A673 (cell line): Measurements from ENCODE around the gene ENTPD2.

Experiments
- EZH2 ChIP-seq: fragments of 200-600 bp; sonication (generic); IDR thresholded peaks from 2 replicates; pipeline ENCODE4 v1.6.1; 2017; ENCODE audit warnings: borderline replicate concordance, low read depth, mild to moderate bottlenecking, mixed read lengths, antibody characterized with exemption, low read length; ENCODE audit not compliant: poor library complexity, severe bottlenecking
- TF ChIP-seq, protein P1 (sequence below): fragments of 300-800, 200-600 bp; sonication (generic); conservative IDR thresholded peaks from 2 replicates; pipeline ENCODE4 v1.5.1; 2017; ENCODE audit warnings: low read depth, mild to moderate bottlenecking, antibody characterized with exemption, low read length, moderate library complexity, mixed read lengths

DNA sequence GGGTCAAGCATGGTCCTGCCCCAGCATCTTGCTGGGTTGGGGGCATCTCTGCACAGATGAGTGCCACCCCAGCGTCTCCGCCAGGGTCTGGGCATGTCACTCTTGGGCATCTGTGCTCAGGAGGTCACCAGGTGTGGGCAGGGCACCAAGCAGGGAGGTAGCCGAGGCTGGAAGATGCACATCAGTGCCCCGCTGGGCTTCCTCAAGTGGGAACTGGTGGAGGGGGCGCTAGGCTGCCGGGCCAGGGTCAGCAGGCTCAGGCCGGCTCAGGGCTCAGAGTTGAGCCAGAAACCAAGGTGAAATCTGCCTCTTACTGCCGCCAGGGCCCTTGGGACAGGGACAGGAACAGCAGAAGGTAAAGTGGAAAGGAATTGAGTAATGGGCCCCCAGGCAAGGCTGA, 17.9 kb downstream of the ENTPD2 start:
- TF ChIP-seq, protein P1, sequence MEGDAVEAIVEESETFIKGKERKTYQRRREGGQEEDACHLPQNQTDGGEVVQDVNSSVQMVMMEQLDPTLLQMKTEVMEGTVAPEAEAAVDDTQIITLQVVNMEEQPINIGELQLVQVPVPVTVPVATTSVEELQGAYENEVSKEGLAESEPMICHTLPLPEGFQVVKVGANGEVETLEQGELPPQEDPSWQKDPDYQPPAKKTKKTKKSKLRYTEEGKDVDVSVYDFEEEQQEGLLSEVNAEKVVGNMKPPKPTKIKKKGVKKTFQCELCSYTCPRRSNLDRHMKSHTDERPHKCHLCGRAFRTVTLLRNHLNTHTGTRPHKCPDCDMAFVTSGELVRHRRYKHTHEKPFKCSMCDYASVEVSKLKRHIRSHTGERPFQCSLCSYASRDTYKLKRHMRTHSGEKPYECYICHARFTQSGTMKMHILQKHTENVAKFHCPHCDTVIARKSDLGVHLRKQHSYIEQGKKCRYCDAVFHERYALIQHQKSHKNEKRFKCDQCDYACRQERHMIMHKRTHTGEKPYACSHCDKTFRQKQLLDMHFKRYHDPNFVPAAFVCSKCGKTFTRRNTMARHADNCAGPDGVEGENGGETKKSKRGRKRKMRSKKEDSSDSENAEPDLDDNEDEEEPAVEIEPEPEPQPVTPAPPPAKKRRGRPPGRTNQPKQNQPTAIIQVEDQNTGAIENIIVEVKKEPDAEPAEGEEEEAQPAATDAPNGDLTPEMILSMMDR = no peak
- no peak for TF ChIP-seq EZH2
